Nephron (organoid): ENCODE data around the gene C14orf119.

Experiments
- H3K27ac Mint-ChIP-seq, 3 experiments: 2 replicates each; pipeline ENCODE4 v1.8.0; 2020; ENCODE audit warnings: mixed read lengths in 3 of 3, mild to moderate bottlenecking in 2 of 3, moderate library complexity in 1 of 3
- H3K27me3 Mint-ChIP-seq: 2 replicates; pipeline ENCODE4 v1.8.0; 2021; ENCODE audit warnings: low read depth, mild to moderate bottlenecking, moderate library complexity, mixed read lengths
- H3K36me3 Mint-ChIP-seq: 2 replicates; pipeline ENCODE4 v1.8.0; 2020; ENCODE audit warnings: low read depth, mixed read lengths
- H3K4me1 Mint-ChIP-seq: 2 replicates; pipeline ENCODE4 v1.8.0; 2020; ENCODE audit warnings: mixed read lengths
- H3K4me3 Mint-ChIP-seq, 3 experiments: 2 replicates each; pipeline ENCODE4 v1.8.0; 2020; ENCODE audit warnings: mild to moderate bottlenecking in 3 of 3, mixed read lengths in 3 of 3, moderate library complexity in 2 of 3
- H3K9me3 Mint-ChIP-seq: 2 replicates; pipeline ENCODE4 v1.8.0; 2020; ENCODE audit warnings: mixed read lengths
- TF ChIP-seq, protein P1 (sequence below), 3 experiments: fragments of 200-600 bp; sonication (generic); IDR thresholded peaks; one replicate each; pipeline ENCODE4 v1.5.0; 2021; ENCODE audit warnings: antibody characterized with exemption in 3 of 3; ENCODE audit not compliant: unreplicated experiment in 3 of 3

C14orf119 gene

DNA sequence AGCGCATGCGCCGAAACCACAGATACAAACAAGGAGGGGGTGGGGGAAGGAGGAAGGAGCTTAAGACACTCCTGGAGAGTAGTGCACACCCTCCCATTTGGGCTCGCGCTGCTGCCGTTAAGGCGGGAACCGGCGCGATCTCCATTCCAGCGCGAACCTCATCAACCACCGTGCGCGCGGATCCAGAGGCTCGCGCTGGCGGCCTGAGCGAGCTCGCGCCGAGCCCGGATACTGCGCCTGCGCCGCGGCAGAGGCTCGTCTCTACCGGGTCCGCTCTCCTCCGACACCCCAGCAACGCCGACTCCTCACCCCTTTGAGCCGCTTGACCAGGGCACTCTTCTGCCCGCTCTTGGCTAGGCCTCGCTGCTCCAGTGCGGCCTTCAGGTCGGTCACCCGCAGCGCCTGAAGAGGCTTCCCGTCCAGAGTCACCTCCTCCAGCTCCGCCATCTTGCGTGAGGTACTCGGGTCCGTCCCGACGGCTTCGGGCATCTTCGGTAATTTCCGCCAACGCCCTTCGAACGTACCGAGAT, 574 bp upstream of the C14orf119 start, which contains the start of gene ACIN1:
ACIN1 (minus strand) TSS at position 471 of the 530 bp plus-strand sequence; CDS start at position 447, 24 bp downstream.
- Mint-ChIP-seq H3K4me3 (no peak within 1 kb of the TSS), H3K4me1 (peaks cover 18% of the 10 kb centered on the region), H3K36me3 (peaks cover 35% of the 10 kb centered on the region), H3K27me3 (no peaks in the 10 kb centered on the region), H3K27ac (no peak within 1 kb of the TSS), H3K9me3 (no peaks in the 10 kb centered on the region)
- TF ChIP-seq, protein P1, sequence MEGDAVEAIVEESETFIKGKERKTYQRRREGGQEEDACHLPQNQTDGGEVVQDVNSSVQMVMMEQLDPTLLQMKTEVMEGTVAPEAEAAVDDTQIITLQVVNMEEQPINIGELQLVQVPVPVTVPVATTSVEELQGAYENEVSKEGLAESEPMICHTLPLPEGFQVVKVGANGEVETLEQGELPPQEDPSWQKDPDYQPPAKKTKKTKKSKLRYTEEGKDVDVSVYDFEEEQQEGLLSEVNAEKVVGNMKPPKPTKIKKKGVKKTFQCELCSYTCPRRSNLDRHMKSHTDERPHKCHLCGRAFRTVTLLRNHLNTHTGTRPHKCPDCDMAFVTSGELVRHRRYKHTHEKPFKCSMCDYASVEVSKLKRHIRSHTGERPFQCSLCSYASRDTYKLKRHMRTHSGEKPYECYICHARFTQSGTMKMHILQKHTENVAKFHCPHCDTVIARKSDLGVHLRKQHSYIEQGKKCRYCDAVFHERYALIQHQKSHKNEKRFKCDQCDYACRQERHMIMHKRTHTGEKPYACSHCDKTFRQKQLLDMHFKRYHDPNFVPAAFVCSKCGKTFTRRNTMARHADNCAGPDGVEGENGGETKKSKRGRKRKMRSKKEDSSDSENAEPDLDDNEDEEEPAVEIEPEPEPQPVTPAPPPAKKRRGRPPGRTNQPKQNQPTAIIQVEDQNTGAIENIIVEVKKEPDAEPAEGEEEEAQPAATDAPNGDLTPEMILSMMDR (IDR thresholded peaks at IDR 0.05; ENCODE audit: unreplicated experiment in 3 of 3), result peak in 1 of 3 experiments; percentile 19

DNA sequence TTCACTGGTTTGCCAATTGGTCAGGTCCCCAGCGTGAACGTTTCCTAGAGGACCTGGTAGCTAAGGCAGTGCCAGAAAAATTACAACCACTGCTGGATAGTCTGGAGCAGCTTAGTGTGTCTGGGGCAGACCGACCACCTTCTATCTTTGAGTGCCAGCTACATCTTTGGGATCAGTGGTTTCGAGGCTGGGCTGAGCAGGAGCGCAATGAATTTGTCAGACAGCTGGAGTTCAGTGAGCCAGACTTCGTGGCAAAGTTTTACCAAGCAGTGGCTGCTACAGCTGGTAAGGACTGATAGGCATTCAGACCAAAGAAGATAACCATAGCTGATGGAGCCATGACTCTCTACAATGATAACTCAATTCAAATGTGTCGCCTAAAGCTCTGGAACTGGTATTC, 2.5 kb downstream of the C14orf119 start:
- H3K27me3 Mint-ChIP-seq, result peaks cover 3% of the 10 kb centered on the region
- H3K4me3 Mint-ChIP-seq, result no peak overlapping the region
- no peak overlapping the region for H3K27ac Mint-ChIP-seq

DNA sequence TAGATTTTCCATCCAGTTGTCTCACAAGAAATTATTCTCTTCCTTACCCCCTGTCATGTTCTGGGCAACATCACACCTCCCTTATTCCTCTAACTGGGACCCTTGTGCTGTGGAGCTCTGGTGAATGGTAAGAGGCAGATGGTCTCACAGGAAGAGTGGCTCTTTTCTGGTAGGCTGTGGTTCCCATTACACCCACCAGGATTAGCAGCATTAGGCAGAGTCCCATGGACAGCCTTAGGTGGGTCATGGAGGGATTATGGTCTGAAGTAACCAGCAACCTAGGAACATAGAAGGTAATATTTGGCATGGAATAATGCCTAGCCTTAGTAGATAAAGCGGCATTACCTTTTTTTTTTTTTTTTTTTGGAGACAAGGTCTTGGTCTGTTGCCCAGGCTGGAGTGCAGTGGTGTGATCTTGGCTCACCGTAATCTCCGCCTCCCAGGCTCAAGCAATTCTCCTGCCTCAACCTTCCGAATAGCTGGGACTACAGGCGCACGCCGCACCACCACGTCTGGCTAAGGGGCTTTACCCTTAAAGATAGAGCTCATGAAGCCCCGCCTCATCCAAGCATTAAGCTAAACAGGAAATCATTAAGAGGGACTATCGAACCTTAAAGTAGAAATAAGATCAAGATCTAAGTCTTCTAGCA, 4.0 kb downstream of the C14orf119 start:
- Mint-ChIP-seq H3K4me3 (peak overlapping the region in 2 of 3 experiments; percentile 34 to 62), H3K27ac (no peak overlapping the region), H3K36me3 (peaks cover 13% of the 10 kb centered on the region), H3K9me3 (no peaks in the 10 kb centered on the region), H3K4me1 (peaks cover 20% of the 10 kb centered on the region), H3K27me3 (peaks cover 7% of the 10 kb centered on the region)
- TF ChIP-seq, protein P1 (IDR thresholded peaks at IDR 0.05; ENCODE audit: unreplicated experiment in 3 of 3), result no peak

More for the DNA sequence above, 2.5 kb downstream of the C14orf119 start:
- Mint-ChIP-seq H3K9me3 (no peaks in the 10 kb centered on the region), H3K36me3 (peaks cover 16% of the 10 kb centered on the region), H3K4me1 (peaks cover 24% of the 10 kb centered on the region)
- TF ChIP-seq, protein P1 (IDR thresholded peaks at IDR 0.05; ENCODE audit: unreplicated experiment in 3 of 3), result no peak

DNA sequence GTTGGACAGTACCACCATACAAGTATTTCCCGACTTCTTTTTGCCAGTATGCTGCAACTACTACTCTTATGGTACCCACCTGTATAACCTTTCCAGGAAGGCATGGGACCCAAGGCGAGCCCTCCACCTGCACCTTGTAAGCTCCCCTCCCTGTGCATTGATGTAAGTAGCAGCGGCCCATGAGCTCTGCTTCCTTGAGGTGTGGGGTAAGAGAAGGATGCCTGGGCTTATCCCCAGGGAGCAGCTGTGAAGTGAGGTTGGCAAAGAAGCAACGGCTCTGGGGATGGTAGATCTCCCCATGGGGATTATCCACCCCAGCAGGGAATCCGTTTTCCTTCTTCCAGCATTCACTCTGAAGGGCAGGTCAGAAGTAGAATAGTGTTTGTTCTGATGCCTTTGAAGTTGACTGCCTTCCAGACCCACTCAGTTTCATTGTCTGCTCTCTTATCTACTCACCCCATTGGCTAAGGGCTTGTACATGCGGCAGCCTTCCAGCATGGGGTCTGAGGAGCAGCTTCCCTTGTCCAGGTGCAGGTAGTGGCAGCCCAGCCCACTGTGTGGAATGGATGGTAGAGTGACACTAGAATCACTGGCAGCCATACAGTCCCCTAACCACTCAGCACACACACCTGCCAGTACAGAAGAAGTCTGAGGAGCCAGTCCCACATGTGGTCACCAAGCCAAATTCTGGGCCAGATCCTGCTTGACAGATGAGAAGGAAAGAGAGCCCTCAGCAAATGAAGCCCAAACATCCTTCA, 6.1 kb downstream of the C14orf119 start:
- H3K9me3 Mint-ChIP-seq, result no peaks in the 10 kb centered on the region
- H3K4me1 Mint-ChIP-seq, result peaks cover 30% of the 10 kb centered on the region
- H3K27me3 Mint-ChIP-seq, result peaks cover 16% of the 10 kb centered on the region

GRCh38 chr14:23101986-23102625, 6.8 kb downstream of the C14orf119 start:
- Mint-ChIP-seq H3K9me3 (no peaks in the 10 kb centered on the region), H3K4me3 (no peak overlapping the region), H3K36me3 (peaks cover 11% of the 10 kb centered on the region), H3K4me1 (peaks cover 24% of the 10 kb centered on the region), H3K27ac (no peak overlapping the region), H3K27me3 (peaks cover 16% of the 10 kb centered on the region)
- TF ChIP-seq, protein P1 (IDR thresholded peaks at IDR 0.05; ENCODE audit: unreplicated experiment in 3 of 3), result no peak

More for the DNA sequence above, 6.1 kb downstream of the C14orf119 start:
- no peak overlapping the region for H3K4me3 Mint-ChIP-seq
- TF ChIP-seq, protein P1 (IDR thresholded peaks at IDR 0.05; ENCODE audit: unreplicated experiment in 3 of 3), result no peak
- H3K27ac Mint-ChIP-seq, result no peak overlapping the region
- peaks cover 13% of the 10 kb centered on the region for H3K36me3 Mint-ChIP-seq
